GM21526 (cell line): ENCODE measurements around the gene ANKS1B.
"Not testable (repeated sequence)": the region's sequence is repeated elsewhere in the genome, so short reads cannot be mapped to it uniquely, and the experiment has no call there.

Experiments used
- ATAC-seq: cut with Tn5 transposase; IDR thresholded peaks from one replicate; pipeline ENCODE4 v1.9.1; 2021; ENCODE audit warnings: moderate library complexity; ENCODE audit not compliant: unreplicated experiment, low FRiP score

Gene ANKS1B

GRCh38 chr12:99767809-99768208, 216.9 kb downstream of the ANKS1B start:
- no peak for ATAC-seq

DNA sequence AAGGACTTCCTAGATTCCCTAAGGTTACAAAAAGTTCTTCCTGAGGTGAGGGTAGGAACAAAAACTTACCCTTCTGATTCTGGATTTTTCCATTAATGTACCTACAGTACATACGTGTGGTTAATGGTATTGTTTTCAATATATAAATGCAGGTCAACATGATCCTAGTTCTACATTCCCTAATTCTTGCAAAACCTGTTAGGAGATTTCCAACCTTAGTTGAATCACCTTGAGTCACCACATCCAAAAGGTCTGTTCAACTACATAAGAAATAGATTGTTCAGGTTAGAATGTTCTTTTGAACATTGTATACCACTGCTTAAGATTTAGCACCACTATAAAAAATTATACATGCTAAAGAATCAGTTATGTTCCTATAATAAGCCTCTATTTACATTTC, 218.3 kb downstream of the ANKS1B start:
- ATAC-seq = no peak

DNA sequence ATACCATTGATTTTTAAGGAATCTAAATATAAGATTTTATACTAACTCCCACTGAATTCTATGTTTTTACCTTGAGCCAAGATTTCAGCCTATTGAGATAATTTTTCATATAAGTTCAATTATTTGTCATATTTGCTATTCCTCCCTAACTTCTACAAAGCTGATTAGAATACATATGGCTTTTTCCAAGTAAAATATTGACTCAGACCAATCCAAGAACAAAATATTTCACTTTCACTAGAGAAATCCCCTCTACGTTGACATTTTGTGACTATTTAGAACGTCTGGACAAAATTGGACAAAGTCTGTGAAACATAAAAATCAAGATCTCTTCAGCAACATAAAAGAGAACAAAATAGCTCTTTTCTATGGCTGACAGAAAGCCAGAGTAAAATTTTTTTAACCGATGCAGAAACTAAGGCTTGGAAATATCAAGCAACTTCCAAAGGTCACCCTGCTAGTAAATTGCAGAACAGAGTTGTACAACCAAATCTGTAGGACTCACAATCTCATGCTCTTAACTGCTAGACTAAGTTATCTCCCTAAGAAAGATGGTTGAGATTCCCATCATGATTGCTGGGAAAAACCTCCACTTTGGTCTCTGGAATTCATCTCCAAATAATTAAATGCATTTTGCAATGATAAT, 219.1 kb downstream of the ANKS1B start:
- no peak for ATAC-seq

- no peak for ATAC-seq
These were observed 225.3 kb downstream of the ANKS1B start for GRCh38 chr12:99759444-99759843.

DNA sequence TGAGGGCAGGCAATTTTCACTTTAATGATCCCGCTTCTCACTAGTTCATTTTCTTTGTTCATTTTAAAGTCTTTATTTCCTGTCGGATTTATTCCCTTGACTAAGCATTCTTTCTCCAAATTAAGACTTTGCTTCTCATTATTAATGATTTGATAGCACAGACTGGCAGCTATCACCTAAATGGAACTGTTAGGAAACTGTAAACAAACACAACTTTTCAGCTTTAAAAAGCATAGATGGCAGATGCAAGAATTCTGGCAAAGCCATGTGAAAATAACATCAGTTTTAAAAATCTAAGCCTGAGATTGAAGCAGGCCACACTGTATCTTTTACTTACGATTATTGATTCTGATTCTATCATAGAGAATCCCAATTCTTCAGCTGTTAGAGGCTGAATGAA, 225.7 kb downstream of the ANKS1B start:
- no peak for ATAC-seq

DNA sequence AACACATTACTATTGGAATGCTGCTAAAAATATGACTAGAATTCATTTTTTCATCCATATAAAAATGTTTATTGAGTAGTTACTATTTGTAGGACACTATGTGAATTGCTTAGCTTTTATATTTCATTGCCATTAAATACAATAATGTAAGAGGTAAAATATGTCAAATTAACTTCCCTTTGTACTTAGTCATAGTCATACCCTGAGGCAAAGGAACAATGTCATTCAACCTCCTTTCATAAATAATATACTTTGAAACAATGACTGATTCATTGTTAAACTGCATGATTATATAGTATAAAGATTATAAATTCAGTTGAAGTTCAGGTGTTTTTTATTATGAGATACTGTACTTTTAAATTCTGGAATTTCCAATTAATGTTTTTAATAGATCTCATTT, 232.0 kb downstream of the ANKS1B start:
- no peak for ATAC-seq

DNA sequence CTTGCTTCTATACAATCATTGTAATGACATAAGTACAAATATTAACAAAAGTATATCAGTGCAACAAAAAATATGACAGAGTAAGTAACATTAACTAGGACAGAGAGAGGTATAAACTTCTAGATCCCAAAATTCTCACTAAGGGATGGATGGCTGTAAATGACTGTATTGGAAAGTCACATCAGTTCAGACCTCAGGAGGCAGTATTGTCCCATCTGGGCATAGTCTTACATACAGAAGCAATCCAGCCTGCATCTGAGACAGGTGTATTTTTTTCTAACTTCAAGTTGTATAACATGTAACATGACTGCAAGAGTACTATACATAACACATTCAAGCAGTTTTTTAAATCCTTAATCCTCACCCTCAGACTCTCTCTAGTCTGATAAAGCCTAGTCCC, 238.2 kb downstream of the ANKS1B start:
- no peak for ATAC-seq

- ATAC-seq = no peak
These were observed 238.8 kb downstream of the ANKS1B start for GRCh38 chr12:99745895-99746294.

- no peak for ATAC-seq
These were observed 239.6 kb downstream of the ANKS1B start for GRCh38 chr12:99745121-99745520.

- no peak for ATAC-seq
These were observed 247.9 kb downstream of the ANKS1B start for GRCh38 chr12:99736760-99737269.

- ATAC-seq = no peak
These were observed 252.6 kb downstream of the ANKS1B start for GRCh38 chr12:99732131-99732530.

DNA sequence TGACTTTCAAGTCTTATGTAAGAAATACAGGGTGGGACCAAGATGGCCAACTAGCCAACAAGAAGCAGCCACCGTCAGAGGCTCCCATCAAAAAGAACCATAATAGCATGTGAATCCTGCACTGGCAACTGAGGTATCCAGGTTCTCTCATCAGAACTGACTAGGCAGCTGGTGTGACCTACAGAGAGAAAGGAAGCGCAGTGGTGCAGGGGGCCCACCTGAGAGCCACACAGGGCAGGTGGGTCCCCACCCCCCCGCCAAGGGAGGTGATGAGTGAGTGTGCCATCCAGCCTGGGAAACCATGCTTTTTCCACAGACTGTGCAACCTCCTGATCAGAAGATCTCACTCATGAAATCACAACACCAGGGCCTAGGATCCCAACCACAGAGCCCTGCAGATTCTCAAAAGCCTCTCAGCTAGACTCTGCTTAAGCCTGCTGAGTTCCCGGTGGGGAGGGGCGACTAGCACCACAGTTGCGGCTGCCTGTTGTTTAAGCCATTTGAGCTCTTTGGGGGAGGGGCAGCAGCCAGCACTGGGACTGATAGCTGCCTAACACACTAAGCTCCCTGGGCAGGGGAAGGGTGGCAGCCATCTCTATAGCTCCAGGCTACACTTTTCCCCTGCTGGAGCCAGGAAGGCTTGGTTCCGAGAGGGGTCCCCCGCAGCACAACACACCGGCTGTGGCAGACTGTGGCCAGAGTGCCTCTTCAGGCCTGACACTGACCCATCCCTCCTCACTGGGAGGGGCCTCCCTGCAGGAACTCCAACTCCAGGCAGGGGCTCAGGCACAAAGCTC, 261.8 kb downstream of the ANKS1B start:
- ATAC-seq = no peak

DNA sequence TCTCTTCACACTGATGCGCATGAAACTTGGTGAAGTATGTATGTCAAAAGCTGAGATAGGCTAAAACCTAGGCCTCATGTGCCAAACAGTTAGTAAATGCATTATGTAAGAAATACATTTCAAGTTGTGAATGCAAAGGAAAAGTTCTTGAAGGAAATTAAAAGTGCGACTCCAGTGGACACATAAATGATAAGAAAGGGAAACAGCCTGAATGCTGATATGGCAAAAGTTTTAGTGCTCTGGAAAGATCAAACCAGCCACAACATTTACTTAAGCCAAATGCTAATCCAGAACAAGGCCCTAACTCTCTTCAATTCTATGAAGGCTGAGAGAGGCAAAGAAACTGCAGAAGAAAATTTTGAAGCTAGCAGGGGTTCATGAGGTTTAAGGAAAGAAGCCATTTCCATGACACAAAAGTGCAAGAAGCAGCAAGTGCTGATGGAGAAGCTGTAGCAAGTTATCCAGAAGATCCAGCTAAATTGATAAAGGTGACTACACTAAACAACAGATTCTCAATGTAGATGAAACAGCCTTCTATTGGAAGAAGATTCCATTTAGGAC, 262.9 kb downstream of the ANKS1B start:
- ATAC-seq = no peak

GRCh38 chr12:99720083-99720465, 264.7 kb downstream of the ANKS1B start:
- ATAC-seq = not testable (repeated sequence)

- not testable (repeated sequence) for ATAC-seq
These were observed 265.2 kb downstream of the ANKS1B start for GRCh38 chr12:99719411-99720082.

- not testable (repeated sequence) for ATAC-seq
These were observed 268.8 kb downstream of the ANKS1B start for GRCh38 chr12:99715841-99716510.

DNA sequence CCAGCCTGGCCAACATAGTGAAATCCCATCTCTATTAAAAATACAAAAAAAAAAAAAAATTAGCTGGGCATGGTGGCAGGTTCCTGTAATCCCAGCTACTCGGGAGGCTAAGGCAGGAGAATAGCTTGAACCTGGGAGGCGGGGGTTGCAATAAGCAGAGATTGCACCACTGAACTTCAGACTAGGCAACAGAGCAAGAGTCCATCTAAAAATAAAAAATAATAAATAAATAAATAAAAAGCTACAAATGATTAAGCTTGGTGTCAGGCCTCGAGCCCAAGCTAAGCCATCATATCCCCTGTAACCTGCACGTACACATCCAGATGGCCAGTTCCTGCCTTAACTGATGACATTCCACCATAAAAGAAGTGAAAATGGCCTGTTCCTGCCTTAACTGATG, 269.8 kb downstream of the ANKS1B start:
- ATAC-seq = not testable (repeated sequence)

DNA sequence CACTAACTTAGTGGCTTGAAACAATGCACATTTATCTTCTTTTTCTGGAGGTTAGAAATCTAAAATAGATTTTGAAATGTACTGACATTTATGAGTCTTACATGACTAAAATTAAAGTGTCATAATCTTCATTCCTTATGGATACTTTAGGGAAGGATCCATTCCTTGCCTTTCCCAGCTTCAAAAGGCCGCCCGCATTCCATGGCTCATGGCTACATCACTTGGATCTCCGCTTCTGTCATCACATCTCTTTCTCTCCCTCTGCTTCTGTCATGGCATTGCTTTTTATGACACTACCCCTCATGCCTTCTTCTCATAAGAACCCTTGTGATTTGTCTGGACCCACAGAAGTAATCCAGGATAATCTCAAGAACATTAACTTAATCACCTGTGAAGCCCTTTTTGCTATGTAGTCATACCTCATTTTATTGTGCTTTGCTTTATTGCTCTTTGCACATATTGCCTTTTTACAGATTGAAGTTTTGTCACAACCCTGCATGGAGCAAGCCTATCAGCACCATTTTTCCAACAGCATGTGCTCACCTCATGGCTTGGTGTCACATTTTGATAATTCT, 270.7 kb downstream of the ANKS1B start:
- ATAC-seq = no peak

GRCh38 chr12:99712281-99712680, 272.5 kb downstream of the ANKS1B start:
- no peak for ATAC-seq

DNA sequence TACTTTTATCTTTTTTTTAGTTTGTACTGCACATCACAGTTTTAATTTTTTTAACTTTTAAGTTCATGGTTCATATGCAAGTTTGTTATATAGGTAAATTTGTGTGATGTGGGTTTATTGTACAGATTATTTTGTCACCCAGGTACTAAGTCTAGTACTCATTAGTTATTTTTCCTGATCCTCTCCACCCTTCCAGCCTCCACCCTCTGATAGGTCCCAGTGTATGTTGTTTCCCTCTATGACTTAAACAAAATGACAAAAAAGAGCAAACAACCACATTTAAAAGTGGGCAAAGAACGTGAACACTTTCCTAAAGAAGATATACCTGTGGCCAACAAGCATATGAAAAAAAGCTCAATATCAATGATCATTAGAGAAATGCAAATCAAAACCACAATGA, 273.5 kb downstream of the ANKS1B start:
- ATAC-seq = no peak
